CD4-positive, alpha-beta T cell treated with Interferon alpha-2 for 1 hour (primary cell): Measurements from ENCODE around the gene ST7L.
"Not testable (repeated sequence)": the region's sequence is repeated elsewhere in the genome, so short reads cannot be mapped to it uniquely, and the experiment has no call there.

Experiments
- DNase-seq, 2 donors: peaks; one replicate each; pipeline ENCODE4 v3.0.0-alpha.2; 2020 to 2022

ST7L gene

DNA sequence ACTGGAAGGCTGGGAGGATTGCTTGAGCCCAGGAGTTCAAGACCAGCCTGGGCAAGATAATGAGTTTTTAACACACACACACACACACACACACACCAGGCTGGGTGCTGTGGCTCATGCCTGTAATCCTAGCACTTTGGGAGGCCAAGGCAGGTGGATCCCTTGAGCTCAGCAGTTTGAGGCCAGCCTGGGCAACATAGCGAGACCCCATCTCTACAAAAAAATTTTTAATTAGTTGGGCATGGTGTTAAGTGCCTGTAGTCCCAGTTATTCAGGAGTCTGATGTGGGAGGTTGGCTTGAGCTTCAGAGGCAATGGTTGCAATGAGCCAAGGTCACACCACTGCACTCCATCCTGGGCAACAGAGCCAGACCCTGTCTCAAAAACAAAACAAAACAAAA lies 132.9 kb downstream of the ST7L start:
- not testable (repeated sequence) for DNase-seq

DNA sequence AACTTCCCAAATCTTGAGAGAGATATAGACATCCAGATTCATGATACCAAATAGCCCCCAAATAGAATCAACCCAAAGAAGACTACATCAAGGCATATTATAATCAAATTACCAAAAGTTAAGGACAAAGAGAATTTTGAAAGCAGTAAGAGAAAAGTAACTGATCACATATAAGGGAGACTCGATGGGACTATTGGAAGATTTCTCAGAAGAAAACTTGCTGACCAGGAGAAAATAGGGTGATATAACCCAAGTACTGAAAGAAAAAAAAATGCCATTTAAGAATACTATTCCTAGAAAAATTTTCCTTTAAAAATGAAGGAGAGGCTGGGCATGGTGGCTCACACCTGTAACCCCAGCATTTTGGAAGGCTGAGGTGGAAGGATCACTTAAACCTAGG lies 140.6 kb downstream of the ST7L start:
- DNase-seq = no peak

DNA sequence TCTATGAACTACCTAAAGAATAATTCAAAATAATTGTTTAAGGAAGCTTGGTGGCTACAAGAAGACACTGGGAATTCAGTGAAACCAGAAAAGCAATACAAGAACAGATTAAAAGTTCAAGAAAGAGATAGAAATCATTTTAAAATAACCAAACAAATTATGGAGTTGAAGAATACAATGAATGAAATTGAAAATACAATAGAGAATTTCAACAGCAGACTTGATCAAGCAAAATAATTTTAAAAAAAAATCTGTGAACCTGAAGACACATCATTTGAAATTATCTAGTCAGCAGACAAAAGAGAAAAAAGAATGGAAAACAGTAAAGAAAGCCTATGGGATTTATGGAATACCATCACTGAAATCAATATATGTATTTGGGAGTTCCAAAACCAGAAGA lies 141.4 kb downstream of the ST7L start:
- DNase-seq = no peak
